ENCODE measurements around the gene COA8. TPM values are rescaled to one million over a fixed set of nuclear protein-coding genes. Genes with fewer than 3 reads are reported as not detected.
A peak's percentile ranks its signal among the peaks of the same experiment; 100 is the strongest.

Gene COA8
- total RNA-seq, 2 donors from 2014 or later, result 30.9 to 39.9 TPM

GRCh38 chr14:103560691-103561090 is 2.1 kb upstream of the COA8 start:
- no peak for ATAC-seq (replicated peaks)
- Mint-ChIP-seq H3K4me3 (peak overlapping the region; percentile 98), H3K9me3 (no peaks in the 10 kb centered on the region), H3K27ac (peak overlapping the region; percentile 96), H3K27me3 (no peaks in the 10 kb centered on the region), H3K36me3 (ENCODE audit: low read depth) (peaks cover 65% of the 10 kb centered on the region), H3K4me1 (peaks cover 19% of the 10 kb centered on the region)

- H3K9me3 Mint-ChIP-seq, result no peaks in the 10 kb centered on the region
- peak overlapping the region; percentile 96 for H3K27ac Mint-ChIP-seq
- peak; percentile 62 for ATAC-seq (replicated peaks)
- H3K4me3 Mint-ChIP-seq, result peak overlapping the region; percentile 98
- peaks cover 19% of the 10 kb centered on the region for H3K4me1 Mint-ChIP-seq
- H3K36me3 Mint-ChIP-seq (ENCODE audit: low read depth), result peaks cover 61% of the 10 kb centered on the region
- no peaks in the 10 kb centered on the region for H3K27me3 Mint-ChIP-seq
These were observed 1.2 kb upstream of the COA8 start for GRCh38 chr14:103561381-103562178.

GRCh38 chr14:103562179-103562428 is 656 bp upstream of the COA8 start:
- Mint-ChIP-seq H3K36me3 (ENCODE audit: low read depth) (peaks cover 56% of the 10 kb centered on the region), H3K9me3 (no peaks in the 10 kb centered on the region), H3K4me3 (peak overlapping the region; percentile 98), H3K27ac (peak overlapping the region; percentile 96), H3K4me1 (peaks cover 19% of the 10 kb centered on the region), H3K27me3 (no peaks in the 10 kb centered on the region)
- ATAC-seq (replicated peaks), result peak; percentile 62

DNA sequence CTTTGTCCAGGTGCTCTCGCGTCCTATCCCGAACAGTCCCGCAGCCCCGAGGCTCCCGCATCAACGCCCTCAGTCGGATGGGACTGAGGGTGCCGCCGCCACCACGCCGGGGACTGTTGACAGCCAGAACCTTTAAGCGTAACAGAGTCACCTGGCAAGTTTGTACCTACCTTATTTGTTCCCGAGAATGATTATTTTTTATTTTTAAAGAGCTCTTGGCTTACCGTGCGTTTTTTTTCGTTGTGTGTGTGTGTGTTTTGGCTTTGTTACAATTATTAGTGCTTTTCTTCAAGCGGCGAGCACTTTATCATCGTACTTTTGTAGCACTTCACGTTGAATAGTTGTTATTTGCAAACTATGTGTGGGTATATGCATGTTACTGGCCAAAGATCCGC is 463 bp downstream of the COA8 start:
- no peaks in the 10 kb centered on the region for H3K9me3 Mint-ChIP-seq
- H3K4me1 Mint-ChIP-seq, result peaks cover 19% of the 10 kb centered on the region
- ATAC-seq (replicated peaks), result no peak
- H3K27ac Mint-ChIP-seq, result peak overlapping the region; percentile 94
- no peaks in the 10 kb centered on the region for H3K27me3 Mint-ChIP-seq
- peak overlapping the region; percentile 96 for H3K4me3 Mint-ChIP-seq
- H3K36me3 Mint-ChIP-seq (ENCODE audit: low read depth), result peaks cover 45% of the 10 kb centered on the region

GRCh38 chr14:103563844-103564505 is 1.2 kb downstream of the COA8 start:
- no peaks in the 10 kb centered on the region for H3K9me3 Mint-ChIP-seq
- H3K4me1 Mint-ChIP-seq, result peaks cover 15% of the 10 kb centered on the region
- H3K27ac Mint-ChIP-seq, result peak overlapping the region; percentile 94
- ATAC-seq (replicated peaks), result no peak
- H3K4me3 Mint-ChIP-seq, result peak overlapping the region; percentile 96
- no peaks in the 10 kb centered on the region for H3K27me3 Mint-ChIP-seq
- H3K36me3 Mint-ChIP-seq (ENCODE audit: low read depth), result peaks cover 37% of the 10 kb centered on the region

DNA sequence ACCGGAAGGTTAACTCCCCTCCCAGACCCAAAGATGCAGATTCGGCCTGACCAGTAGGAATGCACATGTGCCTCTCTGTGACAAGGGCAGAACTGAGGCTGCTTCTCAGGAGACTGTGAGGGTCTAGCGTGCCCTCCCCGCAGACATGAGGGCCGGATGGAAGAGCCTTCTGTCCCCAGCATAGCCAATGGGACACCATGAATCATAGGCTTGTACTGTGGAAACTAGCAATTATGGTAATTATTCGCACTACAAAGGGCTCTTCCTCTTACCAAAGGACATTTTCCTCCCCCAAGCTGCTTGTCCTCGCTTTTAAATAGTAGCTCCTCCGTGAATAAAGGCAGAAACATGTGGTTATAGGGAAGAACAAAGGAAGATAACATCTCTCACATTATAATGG is 6.2 kb downstream of the COA8 start:
- Mint-ChIP-seq H3K4me1 (no peaks in the 10 kb centered on the region), H3K36me3 (ENCODE audit: low read depth) (peaks cover 25% of the 10 kb centered on the region), H3K9me3 (no peaks in the 10 kb centered on the region), H3K27me3 (no peaks in the 10 kb centered on the region), H3K27ac (no peak overlapping the region), H3K4me3 (no peak overlapping the region)
- no peak for ATAC-seq (replicated peaks)

- H3K4me1 Mint-ChIP-seq, result no peaks in the 10 kb centered on the region
- no peaks in the 10 kb centered on the region for H3K27me3 Mint-ChIP-seq
- H3K4me3 Mint-ChIP-seq, result no peak overlapping the region
- H3K27ac Mint-ChIP-seq, result no peak overlapping the region
- H3K9me3 Mint-ChIP-seq, result no peaks in the 10 kb centered on the region
- ATAC-seq (replicated peaks), result no peak
- peaks cover 30% of the 10 kb centered on the region for H3K36me3 Mint-ChIP-seq (ENCODE audit: low read depth)
These were observed 6.6 kb downstream of the COA8 start for GRCh38 chr14:103569408-103569807.

- Mint-ChIP-seq H3K27me3 (no peaks in the 10 kb centered on the region), H3K9me3 (no peaks in the 10 kb centered on the region), H3K27ac (no peak overlapping the region), H3K4me1 (no peaks in the 10 kb centered on the region), H3K36me3 (ENCODE audit: low read depth) (peaks cover 67% of the 10 kb centered on the region), H3K4me3 (no peak overlapping the region)
- ATAC-seq (replicated peaks), result no peak
These were observed 11.3 kb downstream of the COA8 start for GRCh38 chr14:103574104-103574503.

DNA sequence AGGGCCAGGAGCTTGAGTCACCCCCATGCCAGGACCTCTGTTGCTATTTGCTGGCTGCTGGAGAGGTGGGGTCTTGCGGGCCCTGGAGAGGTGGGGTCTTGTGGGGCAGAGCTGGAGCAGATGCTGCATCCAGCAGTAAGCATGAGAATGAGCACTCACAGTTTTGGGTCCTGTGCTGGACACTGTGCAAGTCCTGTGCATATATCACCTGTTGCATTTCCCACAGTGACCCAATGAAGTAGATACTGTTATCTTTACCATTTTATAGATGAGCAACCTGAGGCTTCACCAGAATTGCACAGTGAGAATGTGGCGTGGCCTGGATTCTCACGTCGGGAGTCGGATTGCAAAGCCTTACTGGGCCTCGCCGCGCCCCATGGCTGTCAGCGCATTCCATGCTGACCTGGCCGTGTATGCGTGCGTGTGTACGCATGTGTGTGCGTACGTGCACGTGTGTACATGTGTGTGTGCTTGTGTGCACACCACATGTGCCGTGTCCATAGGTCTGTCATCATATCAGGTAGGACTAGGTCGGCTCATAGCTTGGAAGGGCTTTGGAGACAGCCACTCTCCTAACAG is 12.0 kb downstream of the COA8 start:
- Mint-ChIP-seq H3K4me3 (no peak overlapping the region), H3K27ac (no peak overlapping the region), H3K9me3 (no peaks in the 10 kb centered on the region), H3K4me1 (no peaks in the 10 kb centered on the region), H3K27me3 (no peaks in the 10 kb centered on the region), H3K36me3 (ENCODE audit: low read depth) (peaks cover 67% of the 10 kb centered on the region)
- ATAC-seq (replicated peaks), result no peak

- H3K9me3 Mint-ChIP-seq, result no peaks in the 10 kb centered on the region
- no peak for ATAC-seq (replicated peaks)
These were observed 13.7 kb downstream of the COA8 start for GRCh38 chr14:103576371-103577024.

DNA sequence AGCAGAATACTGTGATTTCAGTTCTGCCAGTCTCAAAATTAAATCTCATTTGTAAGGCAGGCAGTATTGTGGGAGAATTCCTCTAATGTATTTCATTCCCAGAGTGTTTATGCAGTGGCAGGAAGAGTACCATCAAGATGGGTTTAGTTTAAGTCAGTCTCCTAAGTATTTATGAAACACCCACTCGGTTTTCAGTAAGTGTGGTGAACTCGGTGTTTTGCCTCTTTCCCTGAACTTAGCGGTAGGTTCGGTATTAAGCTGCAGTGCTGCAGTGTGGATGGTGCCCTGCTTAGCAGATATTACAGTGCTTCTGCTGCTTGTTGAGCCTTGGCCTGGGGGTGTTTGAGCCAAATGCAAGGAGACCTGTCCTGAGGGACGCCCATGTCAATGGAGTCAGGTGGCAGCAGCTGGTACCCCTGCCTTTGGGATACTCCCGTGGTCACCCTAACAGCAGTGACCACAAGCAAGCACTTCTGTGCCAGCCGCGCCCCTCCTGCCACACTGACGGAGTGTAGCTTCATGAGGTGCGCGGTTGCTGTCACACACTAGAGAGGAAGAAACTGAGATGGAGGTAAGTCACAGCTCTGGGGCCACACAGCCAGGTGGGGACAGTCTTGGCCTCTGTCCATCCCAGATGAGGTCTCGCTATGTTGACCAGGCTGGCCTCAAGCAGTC is 15.8 kb downstream of the COA8 start:
- no peaks in the 10 kb centered on the region for H3K9me3 Mint-ChIP-seq
- ATAC-seq (replicated peaks), result no peak
- no peak overlapping the region for H3K4me3 Mint-ChIP-seq
- peaks cover 46% of the 10 kb centered on the region for H3K36me3 Mint-ChIP-seq (ENCODE audit: low read depth)
- H3K27me3 Mint-ChIP-seq, result no peaks in the 10 kb centered on the region
- H3K4me1 Mint-ChIP-seq, result no peaks in the 10 kb centered on the region
- H3K27ac Mint-ChIP-seq, result no peak overlapping the region

More at GRCh38 chr14:103576371-103577024, 13.7 kb downstream of the COA8 start:
- no peaks in the 10 kb centered on the region for H3K4me1 Mint-ChIP-seq
- H3K27me3 Mint-ChIP-seq, result no peaks in the 10 kb centered on the region
- H3K36me3 Mint-ChIP-seq (ENCODE audit: low read depth), result peaks cover 66% of the 10 kb centered on the region
- no peak overlapping the region for H3K27ac Mint-ChIP-seq
- H3K4me3 Mint-ChIP-seq, result no peak overlapping the region

- Mint-ChIP-seq H3K36me3 (ENCODE audit: low read depth) (peaks cover 24% of the 10 kb centered on the region), H3K27ac (no peak overlapping the region), H3K4me1 (no peaks in the 10 kb centered on the region), H3K9me3 (no peaks in the 10 kb centered on the region), H3K4me3 (no peak overlapping the region), H3K27me3 (no peaks in the 10 kb centered on the region)
- no peak for ATAC-seq (replicated peaks)
These were observed 18.4 kb downstream of the COA8 start for GRCh38 chr14:103581206-103581605.

GRCh38 chr14:103581954-103582703 is 19.4 kb downstream of the COA8 start:
- H3K36me3 Mint-ChIP-seq (ENCODE audit: low read depth), result peaks cover 19% of the 10 kb centered on the region
- H3K9me3 Mint-ChIP-seq, result no peaks in the 10 kb centered on the region
- H3K27ac Mint-ChIP-seq, result no peak overlapping the region
- no peak overlapping the region for H3K4me3 Mint-ChIP-seq
- ATAC-seq (replicated peaks), result no peak
- H3K27me3 Mint-ChIP-seq, result no peaks in the 10 kb centered on the region
- no peaks in the 10 kb centered on the region for H3K4me1 Mint-ChIP-seq
